ENCODE data around the gene ADAMTS10.
A peak's percentile ranks its signal among the peaks of the same experiment; 100 is the strongest.

ADAMTS10 gene

GRCh38 chr19:8585894-8586750 lies 24.4 kb downstream of the ADAMTS10 start:
- TF ChIP-seq YY1 (IDR thresholded peaks at IDR 0.05; ENCODE audit: low read depth) = no peak
- TF ChIP-seq CREB1 (IDR thresholded peaks at IDR 0.05; ENCODE audit: low read depth) = no peak
- TF ChIP-seq EP300 (IDR thresholded peaks at IDR 0.05; ENCODE audit: borderline replicate concordance) = no peak
- peak; percentile 66 for TF ChIP-seq RAD21 (IDR thresholded peaks at IDR 0.05; ENCODE audit: low read depth)
- no peak for TF ChIP-seq TEAD4 (IDR thresholded peaks at IDR 0.05)
- no peak for TF ChIP-seq FOXM1 (IDR thresholded peaks at IDR 0.05; ENCODE audit: borderline replicate concordance, low read depth)
- TF ChIP-seq MAX (IDR thresholded peaks at IDR 0.05) = no peak
- TF ChIP-seq EGR1 (IDR thresholded peaks at IDR 0.05) = no peak

- TF ChIP-seq TCF12 (IDR thresholded peaks at IDR 0.05; ENCODE audit: low read depth) (no peak), NFIC (IDR thresholded peaks at IDR 0.05) (no peak), CREB1 (IDR thresholded peaks at IDR 0.05; ENCODE audit: low read depth) (no peak), RAD21 (IDR thresholded peaks at IDR 0.05; ENCODE audit: low read depth) (no peak), USF1 (IDR thresholded peaks at IDR 0.05) (no peak), EGR1 (IDR thresholded peaks at IDR 0.05) (no peak), YY1 (IDR thresholded peaks at IDR 0.05; ENCODE audit: low read depth) (no peak), ZBTB7A (IDR thresholded peaks at IDR 0.05; ENCODE audit: low read depth) (no peak), REST (IDR thresholded peaks at IDR 0.05; ENCODE audit: low read depth) (no peak), MAX (IDR thresholded peaks at IDR 0.05) (no peak), TAF1 (IDR thresholded peaks at IDR 0.05; ENCODE audit: low read depth) (no peak), CEBPB (IDR thresholded peaks at IDR 0.05) (no peak), TEAD4 (IDR thresholded peaks at IDR 0.05) (no peak), FOXM1 (IDR thresholded peaks at IDR 0.05; ENCODE audit: borderline replicate concordance, low read depth) (no peak), EP300 (IDR thresholded peaks at IDR 0.05; ENCODE audit: borderline replicate concordance) (no peak)
These were observed 25.3 kb downstream of the ADAMTS10 start for GRCh38 chr19:8584965-8585893.

GRCh38 chr19:8580710-8581281 lies 29.7 kb downstream of the ADAMTS10 start:
- TF ChIP-seq ZBTB7A (IDR thresholded peaks at IDR 0.05; ENCODE audit: low read depth) (0 out of 2 replicates have a peak, but pooled peaks have one; percentile 42), TAF1 (IDR thresholded peaks at IDR 0.05; ENCODE audit: low read depth) (no peak), REST (IDR thresholded peaks at IDR 0.05; ENCODE audit: low read depth) (no peak), FOXM1 (IDR thresholded peaks at IDR 0.05; ENCODE audit: borderline replicate concordance, low read depth) (no peak), TCF12 (IDR thresholded peaks at IDR 0.05; ENCODE audit: low read depth) (no peak), EP300 (IDR thresholded peaks at IDR 0.05; ENCODE audit: borderline replicate concordance) (no peak), EGR1 (IDR thresholded peaks at IDR 0.05) (no peak), CREB1 (IDR thresholded peaks at IDR 0.05; ENCODE audit: low read depth) (no peak), USF1 (IDR thresholded peaks at IDR 0.05) (no peak), NFIC (IDR thresholded peaks at IDR 0.05) (no peak), YY1 (IDR thresholded peaks at IDR 0.05; ENCODE audit: low read depth) (0 out of 2 replicates have a peak, but pooled peaks have one; percentile 23), CEBPB (IDR thresholded peaks at IDR 0.05) (no peak), RAD21 (IDR thresholded peaks at IDR 0.05; ENCODE audit: low read depth) (peak; percentile 89)

- TF ChIP-seq FOXM1 (IDR thresholded peaks at IDR 0.05; ENCODE audit: borderline replicate concordance, low read depth) = no peak
- peak; percentile 54 for TF ChIP-seq RAD21 (IDR thresholded peaks at IDR 0.05; ENCODE audit: low read depth)
- 0 out of 2 replicates have a peak, but pooled peaks have one; percentile 18 for TF ChIP-seq TEAD4 (IDR thresholded peaks at IDR 0.05)
These were observed 31.8 kb downstream of the ADAMTS10 start for GRCh38 chr19:8578642-8579265.
